ENCODE data around the gene CFAP410.

CFAP410 gene

GRCh38 chr21:44315691-44316203 is 23.4 kb downstream of the CFAP410 start:
- DNase-seq (ENCODE audit: low read depth): no peak
- no peak overlapping the region for H3K4me3 ChIP-seq (replicated peaks; ENCODE audit: low read depth, low read length)
- no peak for TF ChIP-seq CTCF (IDR thresholded peaks at IDR 0.05; ENCODE audit: low read length, missing control alignments)

DNA sequence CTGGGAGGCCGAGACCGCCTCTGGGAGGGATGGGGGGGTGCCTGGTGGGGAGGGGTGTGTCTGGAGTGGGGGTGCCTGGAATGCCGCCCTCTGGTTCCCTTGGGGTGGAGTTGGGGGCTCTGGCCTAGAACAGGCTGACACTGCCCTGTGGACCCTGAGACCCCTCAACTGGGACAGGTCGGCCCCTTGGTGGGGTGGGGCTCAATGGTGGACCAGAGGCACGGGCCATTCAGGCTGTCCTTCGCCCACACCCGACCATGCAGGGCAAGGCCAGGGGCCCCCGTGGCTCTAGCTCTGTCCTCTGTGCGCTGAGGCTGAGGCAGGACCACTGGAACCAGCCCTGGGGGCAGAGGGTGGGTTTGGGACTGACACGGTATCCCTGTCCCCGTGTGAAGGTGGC is 24.6 kb downstream of the CFAP410 start:
- no peak for DNase-seq (ENCODE audit: low read depth)
- no peak for TF ChIP-seq CTCF (IDR thresholded peaks at IDR 0.05; ENCODE audit: low read length, missing control alignments)
- no peak overlapping the region for H3K4me3 ChIP-seq (replicated peaks; ENCODE audit: low read depth, low read length)

- TF ChIP-seq CTCF (IDR thresholded peaks at IDR 0.05; ENCODE audit: low read length, missing control alignments): no peak
- H3K4me3 ChIP-seq (replicated peaks; ENCODE audit: low read depth, low read length): no peak overlapping the region
- DNase-seq (ENCODE audit: low read depth): no peak
These were observed 25.1 kb downstream of the CFAP410 start for GRCh38 chr21:44314128-44314527.

DNA sequence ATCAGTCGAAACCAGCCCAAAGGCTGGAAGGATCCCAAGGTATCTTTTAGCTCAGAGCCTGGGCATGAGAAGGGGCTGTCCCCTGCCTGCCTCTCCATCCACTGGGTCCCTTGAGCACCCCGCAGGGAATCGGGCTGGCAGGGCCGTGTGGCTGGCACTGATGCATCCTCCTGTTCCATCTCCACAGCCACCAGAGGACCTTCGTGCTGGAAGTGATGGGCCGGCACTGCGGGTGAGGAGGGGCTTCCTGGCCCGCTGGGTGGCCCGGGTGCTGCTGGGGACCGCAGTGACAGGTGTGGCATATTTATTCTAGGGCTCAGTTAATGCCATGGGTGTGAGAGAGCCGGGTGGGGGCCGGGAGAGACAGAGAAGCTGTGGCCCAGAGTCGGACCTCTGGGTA is 25.7 kb downstream of the CFAP410 start:
- DNase-seq (ENCODE audit: low read depth): no peak
- TF ChIP-seq CTCF (IDR thresholded peaks at IDR 0.05; ENCODE audit: low read length, missing control alignments): no peak
- no peak overlapping the region for H3K4me3 ChIP-seq (replicated peaks; ENCODE audit: low read depth, low read length)

- TF ChIP-seq CTCF (IDR thresholded peaks at IDR 0.05; ENCODE audit: low read length, missing control alignments): no peak
- H3K4me3 ChIP-seq (replicated peaks; ENCODE audit: low read depth, low read length): no peak overlapping the region
- DNase-seq (ENCODE audit: low read depth): no peak
These were observed 26.5 kb downstream of the CFAP410 start for GRCh38 chr21:44312716-44313115.

GRCh38 chr21:44312089-44312488 is 27.1 kb downstream of the CFAP410 start:
- TF ChIP-seq CTCF (IDR thresholded peaks at IDR 0.05; ENCODE audit: low read length, missing control alignments): no peak
- DNase-seq (ENCODE audit: low read depth): no peak
- H3K4me3 ChIP-seq (replicated peaks; ENCODE audit: low read depth, low read length): no peak overlapping the region

All from fibroblast of pulmonary artery (primary cell).